Memory B cell (primary cell): ENCODE results near the gene SEMA4B.

ENCODE experiments used
- ATAC-seq: fragments of 150-1000 bp; cut with Tn5 transposase; 2 replicates; pipeline ENCODE4 v1.10.0; 2021; ENCODE audit warnings: low read depth, mild to moderate bottlenecking, moderate library complexity
- DNase-seq, 2 donors: peaks; one replicate each; pipeline ENCODE4 v3.0.0; 2022; ENCODE audit warnings: low spot score in 2 of 2
- H3K27ac Mint-ChIP-seq: one replicate; pipeline ENCODE4 v1.8.0; 2022; ENCODE audit warnings: mild to moderate bottlenecking, moderate library complexity, mixed read lengths
- H3K27me3 Mint-ChIP-seq: one replicate; pipeline ENCODE4 v1.8.0; 2022; ENCODE audit warnings: mixed read lengths
- H3K36me3 Mint-ChIP-seq: one replicate; pipeline ENCODE4 v1.8.0; 2022; ENCODE audit warnings: mild to moderate bottlenecking, mixed read lengths
- H3K4me1 Mint-ChIP-seq: one replicate; pipeline ENCODE4 v1.8.0; 2022; ENCODE audit warnings: mixed read lengths
- H3K4me3 Mint-ChIP-seq: one replicate; pipeline ENCODE4 v1.8.0; 2022; ENCODE audit warnings: mild to moderate bottlenecking, moderate library complexity, mixed read lengths
- H3K9me3 Mint-ChIP-seq: one replicate; pipeline ENCODE4 v1.8.0; 2022; ENCODE audit warnings: mixed read lengths

Gene SEMA4B

DNA sequence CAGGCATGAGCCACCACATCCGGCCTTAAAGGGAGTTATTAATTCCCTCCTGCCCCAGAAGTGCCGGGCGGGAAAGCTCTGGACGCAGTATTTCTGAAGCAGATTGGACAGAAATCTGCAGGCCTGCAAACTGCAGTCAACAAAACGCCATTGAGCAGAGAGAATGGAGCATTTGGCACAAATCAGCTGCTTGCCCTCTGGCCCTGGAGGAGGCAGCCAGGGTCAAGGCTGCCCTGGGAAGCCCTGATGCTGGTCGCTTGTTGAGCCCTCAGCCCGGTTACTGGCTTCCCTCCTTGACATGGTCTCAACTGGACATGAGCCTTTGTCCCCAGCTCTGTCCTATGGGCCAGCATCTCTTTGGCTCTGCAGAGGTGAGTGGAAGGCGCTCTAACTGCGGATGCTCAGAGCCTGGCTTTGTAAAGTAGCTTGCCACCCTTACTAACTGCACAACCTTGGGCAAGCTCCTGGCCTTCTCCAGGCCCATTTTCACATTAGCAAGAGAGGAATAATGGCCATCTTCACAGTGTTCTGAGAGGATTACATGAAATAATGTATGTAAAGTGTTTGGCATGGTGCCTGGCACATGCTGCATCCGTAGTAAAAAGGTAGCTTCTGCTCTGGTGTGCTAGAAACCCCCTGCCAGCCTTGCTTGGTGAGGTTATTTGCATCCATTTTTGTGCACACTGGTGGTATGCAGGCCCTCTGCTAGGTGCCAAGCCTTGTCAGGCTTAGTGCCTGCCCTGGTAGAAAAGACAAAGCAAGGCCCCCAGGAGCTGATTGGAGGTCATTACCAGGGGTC, 4.1 kb downstream of the SEMA4B start:
- H3K4me1 Mint-ChIP-seq = peaks cover 68% of the 10 kb centered on the region

DNA sequence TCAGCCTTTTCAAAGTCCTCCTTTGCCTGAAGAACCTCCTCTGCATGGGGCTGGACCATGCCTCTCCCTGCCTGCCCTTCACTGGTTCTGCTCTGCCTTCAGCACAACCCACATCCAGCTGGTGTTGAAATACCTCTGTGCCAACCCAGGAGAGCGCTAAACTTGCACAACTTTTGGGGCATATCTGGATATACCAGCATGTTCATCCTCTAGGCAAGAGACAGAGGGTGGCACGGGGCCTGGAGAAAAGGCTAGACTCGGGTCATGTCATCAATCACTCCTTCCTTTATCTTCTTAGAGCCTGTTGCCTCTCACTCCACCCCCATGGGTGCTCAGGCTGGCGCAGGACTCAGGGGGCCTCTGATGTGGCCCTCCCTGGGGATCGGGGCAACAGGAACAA, 4.8 kb downstream of the SEMA4B start:
- H3K4me3 Mint-ChIP-seq = peak overlapping the region; percentile 67

More for the DNA sequence above, 4.1 kb downstream of the SEMA4B start:
- H3K27ac Mint-ChIP-seq = peak overlapping the region; percentile 64
- H3K9me3 Mint-ChIP-seq = no peaks in the 10 kb centered on the region
- H3K27me3 Mint-ChIP-seq = no peaks in the 10 kb centered on the region
- no peak for ATAC-seq
- no peak for DNase-seq
- H3K36me3 Mint-ChIP-seq = peaks cover 41% of the 10 kb centered on the region
- peak overlapping the region; percentile 98 for H3K4me3 Mint-ChIP-seq

DNA sequence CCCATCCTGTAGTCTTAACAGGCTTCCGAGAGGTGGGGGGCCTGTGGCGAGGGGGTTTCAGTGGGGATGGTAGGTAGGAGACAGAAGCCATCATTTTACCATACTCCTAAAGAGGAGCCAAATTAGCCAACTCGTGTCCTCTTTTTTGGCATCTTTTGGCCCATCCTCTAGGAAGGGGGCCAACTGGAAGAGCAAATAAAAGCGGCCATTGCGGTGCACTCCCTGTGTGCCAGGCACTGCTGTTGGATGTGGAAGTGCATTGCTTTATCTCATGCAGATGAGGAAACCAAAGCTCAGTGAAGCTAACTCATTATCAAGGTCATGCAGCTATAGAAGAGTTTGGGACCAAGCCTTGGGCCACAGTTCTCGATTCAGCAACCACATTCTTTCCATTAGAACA, 6.1 kb downstream of the SEMA4B start:
- Mint-ChIP-seq H3K9me3 (no peaks in the 10 kb centered on the region), H3K27ac (peak overlapping the region; percentile 64), H3K4me1 (peaks cover 81% of the 10 kb centered on the region), H3K4me3 (peak overlapping the region; percentile 21), H3K27me3 (no peaks in the 10 kb centered on the region), H3K36me3 (peaks cover 48% of the 10 kb centered on the region)
- ATAC-seq (no peak), DNase-seq (no peak)

More for the DNA sequence above, 4.8 kb downstream of the SEMA4B start:
- H3K27me3 Mint-ChIP-seq = no peaks in the 10 kb centered on the region
- peak overlapping the region; percentile 64 for H3K27ac Mint-ChIP-seq
- no peaks in the 10 kb centered on the region for H3K9me3 Mint-ChIP-seq
- ATAC-seq (no peak), DNase-seq (no peak)
- H3K36me3 Mint-ChIP-seq = peaks cover 46% of the 10 kb centered on the region
- H3K4me1 Mint-ChIP-seq = peaks cover 72% of the 10 kb centered on the region

DNA sequence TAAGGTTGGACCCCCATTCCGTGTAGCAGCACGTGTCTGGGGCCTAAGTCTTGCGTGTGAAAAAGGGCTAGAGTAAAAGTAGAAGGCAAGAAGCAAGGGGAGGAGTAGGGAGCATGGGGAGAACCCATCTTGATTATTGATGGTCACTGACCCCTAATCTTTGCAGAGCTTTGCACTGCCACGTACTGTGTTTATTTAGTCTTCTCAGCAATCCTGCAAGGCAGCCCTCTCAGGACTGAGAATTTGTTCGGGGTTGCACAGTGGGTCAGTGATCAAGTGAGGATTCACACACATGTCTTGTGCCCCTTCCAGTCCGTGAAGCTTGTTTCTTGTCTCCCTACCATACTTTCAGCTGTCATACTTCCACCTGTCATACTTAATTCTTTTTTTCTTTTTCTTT, 7.2 kb downstream of the SEMA4B start:
- DNase-seq = no peak
- Mint-ChIP-seq H3K27ac (peak overlapping the region; percentile 91), H3K4me1 (peaks cover 78% of the 10 kb centered on the region), H3K4me3 (no peak overlapping the region), H3K27me3 (no peaks in the 10 kb centered on the region), H3K36me3 (peaks cover 44% of the 10 kb centered on the region), H3K9me3 (no peaks in the 10 kb centered on the region)
- no peak for ATAC-seq

DNA sequence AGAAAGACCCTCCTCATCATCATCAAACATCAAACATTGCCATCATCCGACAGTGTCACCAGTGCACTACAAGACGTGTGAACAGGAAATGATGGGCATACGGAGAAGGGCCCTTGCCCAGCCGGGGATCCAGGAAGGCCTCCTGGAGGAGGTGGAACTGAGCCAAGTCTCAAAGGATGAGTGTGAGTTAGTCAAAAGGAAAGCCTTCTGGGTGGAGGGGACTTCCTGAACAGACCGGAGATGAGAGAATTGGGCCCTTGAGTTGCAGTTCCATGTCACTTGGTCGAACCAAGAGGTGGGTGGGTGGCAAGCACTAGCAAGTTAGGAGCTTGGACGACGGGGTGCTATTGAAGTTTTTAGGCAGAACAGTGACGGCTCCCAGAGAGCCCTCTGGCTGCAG, 8.5 kb downstream of the SEMA4B start:
- ATAC-seq (no peak), DNase-seq (no peak)
- H3K27me3 Mint-ChIP-seq = no peaks in the 10 kb centered on the region
- peak overlapping the region; percentile 65 for H3K4me3 Mint-ChIP-seq
- H3K36me3 Mint-ChIP-seq = peaks cover 45% of the 10 kb centered on the region
- peaks cover 77% of the 10 kb centered on the region for H3K4me1 Mint-ChIP-seq
- H3K27ac Mint-ChIP-seq = peak overlapping the region; percentile 91
- H3K9me3 Mint-ChIP-seq = no peaks in the 10 kb centered on the region

DNA sequence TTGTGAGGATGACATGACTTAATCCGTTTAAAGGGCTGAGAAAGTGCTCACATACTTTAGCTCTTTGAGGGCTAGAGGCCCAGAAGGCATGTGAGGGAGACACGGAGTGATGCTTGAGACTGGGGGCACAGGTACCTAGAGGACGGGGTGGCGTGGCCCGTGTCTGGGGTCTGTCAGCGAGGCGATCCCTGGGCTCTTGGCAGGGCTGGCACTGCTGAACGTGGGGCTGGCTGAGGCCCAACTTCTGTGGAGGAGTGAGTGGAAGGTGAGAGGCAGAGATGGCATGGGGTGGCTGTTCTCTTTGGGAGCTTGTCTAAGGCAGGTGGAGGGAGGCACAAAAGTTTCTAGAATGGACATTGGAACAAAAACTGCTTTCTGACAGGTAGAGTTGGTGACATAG, 9.5 kb downstream of the SEMA4B start:
- ATAC-seq = no peak
- H3K36me3 Mint-ChIP-seq = peaks cover 48% of the 10 kb centered on the region
- H3K9me3 Mint-ChIP-seq = no peaks in the 10 kb centered on the region
- peak overlapping the region; percentile 65 for H3K4me3 Mint-ChIP-seq
- DNase-seq = no peak
- peak overlapping the region; percentile 91 for H3K27ac Mint-ChIP-seq
- H3K4me1 Mint-ChIP-seq = peaks cover 71% of the 10 kb centered on the region
- no peaks in the 10 kb centered on the region for H3K27me3 Mint-ChIP-seq

DNA sequence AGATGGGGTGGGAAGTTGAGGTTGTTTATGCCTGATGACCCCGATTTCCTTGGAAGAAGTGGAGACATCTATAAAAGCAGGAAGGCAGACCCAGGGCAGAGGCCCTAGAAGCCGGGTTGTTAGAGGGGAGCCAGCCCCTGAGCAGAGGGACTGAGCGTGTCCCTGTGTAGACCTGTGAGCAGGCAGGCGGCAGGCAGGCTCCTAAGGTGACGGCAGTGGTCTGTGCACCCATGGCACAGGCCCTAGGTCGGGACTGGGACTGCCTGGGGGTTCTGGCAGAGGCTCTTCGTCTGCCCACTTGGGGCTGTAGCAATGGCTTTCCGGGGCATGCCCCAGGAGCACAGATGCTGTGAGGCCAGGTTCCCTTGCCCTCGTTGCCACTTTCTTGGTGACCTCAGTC, 9.9 kb downstream of the SEMA4B start:
- H3K27ac Mint-ChIP-seq = peak overlapping the region; percentile 91
- peak overlapping the region; percentile 65 for H3K4me3 Mint-ChIP-seq
- H3K36me3 Mint-ChIP-seq = peaks cover 47% of the 10 kb centered on the region
- no peaks in the 10 kb centered on the region for H3K9me3 Mint-ChIP-seq
- no peak for ATAC-seq
- no peak for DNase-seq
- H3K27me3 Mint-ChIP-seq = no peaks in the 10 kb centered on the region
- H3K4me1 Mint-ChIP-seq = peaks cover 69% of the 10 kb centered on the region

DNA sequence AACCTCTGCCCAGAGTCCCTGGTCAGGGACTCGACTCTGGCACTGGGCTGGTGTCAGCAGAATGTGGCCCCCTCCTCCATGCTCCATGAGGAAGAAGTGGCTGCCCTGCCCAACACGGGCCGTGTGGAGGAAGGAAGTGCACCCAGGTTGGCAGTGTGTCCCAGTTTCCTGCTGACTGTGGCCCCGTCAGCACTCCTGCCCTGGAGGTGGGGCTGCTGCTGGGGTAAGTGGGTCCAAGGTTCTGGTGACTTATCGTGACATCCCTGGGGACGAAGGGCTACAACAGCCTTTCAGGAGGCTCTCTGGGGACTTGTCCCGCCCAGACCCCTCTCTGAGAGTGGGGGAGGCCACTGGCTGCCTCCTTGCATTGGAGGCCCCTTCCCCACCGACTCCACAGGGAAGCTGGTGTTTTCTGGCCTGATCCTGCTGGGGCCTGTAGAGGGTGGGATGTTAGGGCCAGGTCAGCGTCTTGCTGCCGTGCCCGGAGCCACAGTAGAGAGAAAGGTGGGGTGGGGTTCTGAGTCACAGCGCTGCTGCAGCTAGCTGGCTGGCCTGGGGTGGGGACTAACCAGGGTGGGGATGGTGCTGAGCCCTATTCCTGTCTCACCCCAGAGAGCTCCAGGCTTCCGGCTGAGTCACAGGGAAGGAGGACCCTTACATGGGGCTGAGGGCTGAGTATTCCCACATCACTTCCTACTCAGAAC, 10.5 kb downstream of the SEMA4B start:
- Mint-ChIP-seq H3K4me3 (peak overlapping the region; percentile 71), H3K9me3 (no peaks in the 10 kb centered on the region), H3K36me3 (peaks cover 47% of the 10 kb centered on the region), H3K4me1 (peaks cover 69% of the 10 kb centered on the region), H3K27ac (peak overlapping the region; percentile 91), H3K27me3 (no peaks in the 10 kb centered on the region)
- DNase-seq (no peak), ATAC-seq (no peak)

DNA sequence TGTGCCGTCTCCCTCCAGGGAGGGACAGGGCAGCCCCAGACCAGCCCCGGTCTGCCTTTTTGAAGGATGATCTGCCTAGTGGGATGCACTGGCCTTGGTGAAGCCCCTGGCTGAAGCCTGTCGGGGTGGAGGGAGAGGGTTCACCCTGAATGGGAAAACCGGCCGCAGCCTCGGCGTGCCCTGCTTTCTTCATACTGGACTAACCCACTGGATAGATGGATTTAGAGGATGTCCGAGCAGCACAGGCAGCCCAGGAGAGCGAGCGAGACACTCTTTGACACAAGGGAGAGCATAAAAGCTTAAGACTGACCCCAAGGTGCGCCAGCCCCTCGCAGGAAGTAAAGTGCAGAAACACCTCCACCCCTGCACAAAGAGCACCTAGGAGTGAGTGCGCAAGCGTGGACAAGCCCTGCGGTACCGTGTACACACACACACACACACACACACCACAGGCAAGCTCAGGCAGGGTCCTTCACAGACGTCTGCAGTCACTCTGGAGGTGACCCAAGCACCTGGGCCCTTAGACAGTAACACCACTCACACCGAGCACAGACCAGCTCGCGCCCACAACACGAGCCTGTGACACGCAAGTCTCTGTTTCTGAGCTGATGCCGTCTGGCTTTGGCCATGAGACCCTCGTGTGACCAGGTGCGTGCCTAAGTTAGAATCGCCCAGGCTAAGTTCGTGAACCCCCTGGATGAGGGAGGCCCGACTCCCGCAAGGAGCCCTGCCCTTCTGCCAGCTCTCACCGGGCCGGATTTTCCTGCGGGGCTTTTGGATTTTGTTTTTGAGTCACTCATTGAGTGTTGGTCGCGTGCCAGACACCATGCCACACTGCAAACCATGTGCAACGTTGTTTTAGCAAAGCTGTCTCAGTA, 11.3 kb downstream of the SEMA4B start:
- Mint-ChIP-seq H3K27ac (peak overlapping the region; percentile 91), H3K4me3 (peak overlapping the region; percentile 60), H3K4me1 (peaks cover 73% of the 10 kb centered on the region), H3K9me3 (no peaks in the 10 kb centered on the region), H3K36me3 (peaks cover 43% of the 10 kb centered on the region), H3K27me3 (no peaks in the 10 kb centered on the region)
- DNase-seq = no peak
- ATAC-seq = no peak

DNA sequence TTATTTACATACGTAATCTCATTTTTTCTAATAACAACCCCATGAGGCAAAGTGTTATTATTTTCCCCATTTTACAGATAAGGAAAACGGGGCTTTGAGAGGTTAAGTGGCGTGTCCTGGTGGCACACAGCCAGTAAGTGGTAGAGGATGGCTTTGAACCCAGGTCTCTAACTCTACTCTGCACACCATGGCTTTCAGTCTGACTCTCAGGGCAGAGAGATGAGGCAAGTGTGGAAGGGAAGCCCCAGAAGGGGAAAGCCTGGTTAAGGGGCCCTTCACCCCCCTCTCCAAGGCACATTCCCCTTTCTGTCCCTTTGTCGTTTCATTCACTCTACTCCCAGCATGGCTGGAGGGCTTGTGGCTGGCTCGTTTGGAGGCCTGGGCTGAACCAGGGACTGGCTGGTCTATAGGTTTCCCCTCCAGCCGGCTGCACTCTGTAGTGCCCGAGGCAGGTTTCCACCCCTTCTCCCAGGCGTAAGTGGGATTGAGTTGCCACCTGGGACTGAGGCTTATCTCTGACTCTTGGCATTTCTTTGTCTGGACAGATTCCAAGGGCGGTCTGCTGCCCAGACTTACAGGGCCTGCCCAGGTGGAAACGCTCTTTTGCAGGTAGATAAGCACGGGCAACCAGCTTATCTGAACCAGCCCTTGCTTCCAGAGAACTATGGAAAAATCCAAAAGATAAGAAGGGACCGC, 12.1 kb downstream of the SEMA4B start:
- H3K27ac Mint-ChIP-seq = peak overlapping the region; percentile 96
- DNase-seq (no peak), ATAC-seq (peak; percentile 15)
- H3K4me3 Mint-ChIP-seq = peak overlapping the region; percentile 83
- no peaks in the 10 kb centered on the region for H3K9me3 Mint-ChIP-seq
- no peaks in the 10 kb centered on the region for H3K27me3 Mint-ChIP-seq
- H3K36me3 Mint-ChIP-seq = peaks cover 42% of the 10 kb centered on the region
- H3K4me1 Mint-ChIP-seq = peaks cover 77% of the 10 kb centered on the region

DNA sequence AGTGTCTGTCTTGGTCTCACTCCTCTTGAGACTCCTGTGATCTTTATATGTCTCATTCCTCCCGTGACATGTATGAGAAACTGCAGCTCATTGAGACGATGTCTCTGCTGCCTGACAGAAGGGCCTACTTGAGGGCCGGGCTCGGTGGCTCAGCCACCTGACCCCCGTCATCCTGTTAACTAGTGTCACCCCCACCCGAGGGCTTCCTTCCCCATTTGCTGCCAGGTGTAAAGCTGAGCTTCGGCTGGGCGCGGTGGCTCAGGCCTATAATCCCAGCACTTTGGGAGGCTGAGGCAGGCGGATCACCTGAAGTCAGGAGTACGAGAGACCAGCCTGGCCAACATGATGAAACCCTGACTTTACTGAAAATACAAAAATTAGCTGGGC, 12.7 kb downstream of the SEMA4B start:
- Mint-ChIP-seq H3K9me3 (no peaks in the 10 kb centered on the region), H3K27me3 (no peaks in the 10 kb centered on the region), H3K4me1 (peaks cover 76% of the 10 kb centered on the region), H3K4me3 (peak overlapping the region; percentile 83), H3K36me3 (peaks cover 43% of the 10 kb centered on the region), H3K27ac (peak overlapping the region; percentile 96)
- DNase-seq = peak; percentile 64 to 65
- ATAC-seq = peak; percentile 89

DNA sequence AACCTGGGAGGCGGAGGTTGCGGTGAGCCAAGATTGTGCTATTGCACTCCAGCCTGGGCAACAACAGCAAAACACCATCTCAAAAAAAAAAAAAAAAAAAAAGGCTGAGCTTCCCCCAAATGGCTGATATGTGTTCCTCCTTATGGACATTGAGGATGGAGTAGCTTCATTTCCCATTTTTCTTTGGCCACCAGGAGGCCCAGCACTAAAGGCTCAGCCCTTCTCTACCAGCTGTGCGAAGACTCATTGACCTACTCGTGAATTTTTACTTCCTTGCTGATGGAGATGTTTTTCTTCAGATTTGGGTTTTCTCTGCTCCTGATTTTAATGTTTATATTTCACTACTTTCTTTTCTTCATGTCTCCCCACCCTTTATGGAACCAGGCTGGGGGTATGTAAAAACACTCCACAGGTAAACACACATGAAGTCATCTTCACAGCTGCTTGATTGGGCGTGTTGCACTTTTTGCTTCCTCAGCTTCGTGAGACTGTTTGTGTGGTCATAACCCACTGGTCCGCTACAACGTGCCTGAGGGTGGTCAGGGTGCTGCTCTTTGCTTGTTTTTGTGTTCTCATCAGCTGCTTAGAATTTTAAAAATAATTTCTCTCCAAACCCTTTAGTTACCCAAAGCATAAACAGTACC, 13.5 kb downstream of the SEMA4B start:
- Mint-ChIP-seq H3K27ac (peak overlapping the region; percentile 96), H3K36me3 (peaks cover 41% of the 10 kb centered on the region), H3K4me3 (peak overlapping the region; percentile 83), H3K9me3 (no peaks in the 10 kb centered on the region), H3K4me1 (peaks cover 75% of the 10 kb centered on the region), H3K27me3 (no peaks in the 10 kb centered on the region)
- no peak for DNase-seq
- ATAC-seq = peak; percentile 43
